Left cardiac atrium (tissue), 4 donors: ENCODE results near the gene TBCK. TPM values are rescaled to one million over a fixed set of nuclear protein-coding genes. Genes with fewer than 3 reads are reported as not detected.

Experiments
- ATAC-seq, 2 donors: fragments of 200-7000 bp; cut with Tn5 transposase; one replicate each; pipeline ENCODE4 v1.9.1; 2020; ENCODE audit warnings: mild to moderate bottlenecking in 2 of 2, moderate library complexity in 2 of 2
- DNase-seq: peaks from one replicate; pipeline ENCODE4 v3.0.0-alpha.2; 2020
- intact Hi-C, 2 donors: fragments of 100-400 bp; cut with DNase I; formaldehyde crosslinking; loops; one replicate each; pipeline versions ENCODE4 v1.14.1 to v1.15.1; 2022 to 2023
- total RNA-seq, 2 donors: library from RNA; stranded (reverse); fragmentation: NEBNext Ultra II Directional; extraction: Animal tissue kit (Norgen Biotek cat#: 25700); gene quantifications; one replicate each; pipeline ENCODE4 v1.2.1, GENCODE V29; 2021
- donor health status: DM: no; HTN: yes; CAD: no.
- donor health status: DM: no; HTN: yes; CAD: no; lungs with severe emphysema.
- donor health status: DM: yes; HTN: yes; CAD: no.
- donor health status: Dilated cardiomyopathy.

Gene TBCK
- total RNA-seq, 2 donors from 2014 or later, result 19.4 to 22.8 TPM

- DNase-seq (no peak), ATAC-seq (no peak)
- intact Hi-C loops, result no loop called here
Observed at GRCh38 chr4:106297245-106298035, 18.6 kb downstream of the TBCK start.

GRCh38 chr4:106294062-106294461 lies 21.9 kb downstream of the TBCK start:
- intact Hi-C loops, result no loop called here
- ATAC-seq (no peak), DNase-seq (no peak)

DNA sequence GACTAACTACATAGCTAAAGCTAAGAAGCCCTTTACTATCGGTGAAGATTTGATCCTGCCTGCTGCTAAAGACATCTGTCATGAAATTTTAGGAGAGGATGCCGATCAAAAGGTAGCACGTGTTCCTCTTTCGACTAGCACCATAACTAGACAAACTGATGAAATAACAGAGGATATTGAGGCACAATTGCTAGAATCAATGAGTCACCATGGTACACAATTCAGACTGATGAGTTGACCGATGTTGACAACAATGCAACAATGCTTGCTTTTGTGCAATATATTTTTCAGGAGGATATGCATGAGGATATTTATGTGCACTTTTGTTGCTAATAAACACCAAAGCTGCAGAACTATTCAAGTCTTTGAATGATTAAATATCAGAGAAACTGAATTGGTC lies 24.3 kb downstream of the TBCK start:
- DNase-seq, result no peak
- intact Hi-C loops, result no loop called here
- ATAC-seq, result no peak

DNA sequence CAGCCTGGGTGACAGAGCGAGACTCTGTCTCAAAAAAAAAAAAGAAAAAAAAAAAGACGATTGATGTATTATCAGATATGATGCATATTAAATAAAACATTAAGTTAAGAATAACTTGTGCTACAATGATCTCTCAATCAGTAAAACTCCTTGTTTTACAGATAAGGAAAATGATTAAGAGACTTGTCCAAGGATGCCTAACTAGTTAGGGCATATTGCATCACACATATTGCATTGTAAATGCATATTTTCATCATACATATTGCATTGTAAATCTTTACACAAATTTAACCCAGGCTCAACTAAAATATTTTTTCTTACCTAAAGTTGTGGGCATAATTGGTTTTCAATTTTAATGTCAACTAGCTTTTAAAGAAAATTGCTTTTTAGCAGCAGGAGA lies 26.3 kb downstream of the TBCK start:
- DNase-seq (no peak), ATAC-seq (no peak)
- intact Hi-C loops, result no loop called here

DNA sequence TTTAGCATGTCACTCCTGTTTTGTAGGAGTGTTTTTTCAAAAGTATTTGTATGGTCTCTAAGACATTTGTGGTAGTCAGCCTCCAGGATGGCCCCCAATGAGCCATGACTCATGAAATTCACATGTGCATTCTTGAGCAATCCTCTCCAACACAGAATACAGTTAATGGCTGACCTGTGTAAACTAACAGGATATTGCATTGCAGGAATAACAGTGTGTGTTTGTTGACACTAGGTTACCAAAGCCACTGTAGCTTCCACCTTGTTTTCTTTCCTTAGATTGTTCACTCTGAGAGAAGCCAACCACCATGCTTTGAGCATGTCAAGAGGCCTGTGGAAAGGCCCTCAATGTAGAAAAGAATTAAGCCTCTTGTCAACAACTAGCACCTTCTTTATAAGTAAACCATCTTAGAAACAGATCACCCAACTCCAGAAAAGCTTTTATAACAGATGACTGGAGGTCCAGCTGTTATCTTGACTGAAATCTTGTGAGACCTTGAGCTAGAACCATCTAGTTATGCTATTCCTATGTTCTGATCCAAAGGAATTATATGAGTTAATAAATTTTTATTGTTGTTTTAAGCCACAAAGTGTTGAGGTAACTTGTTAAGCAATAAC lies 28.5 kb downstream of the TBCK start:
- no peak for ATAC-seq
- no peak for DNase-seq
- intact Hi-C loops, result no loop called here

DNA sequence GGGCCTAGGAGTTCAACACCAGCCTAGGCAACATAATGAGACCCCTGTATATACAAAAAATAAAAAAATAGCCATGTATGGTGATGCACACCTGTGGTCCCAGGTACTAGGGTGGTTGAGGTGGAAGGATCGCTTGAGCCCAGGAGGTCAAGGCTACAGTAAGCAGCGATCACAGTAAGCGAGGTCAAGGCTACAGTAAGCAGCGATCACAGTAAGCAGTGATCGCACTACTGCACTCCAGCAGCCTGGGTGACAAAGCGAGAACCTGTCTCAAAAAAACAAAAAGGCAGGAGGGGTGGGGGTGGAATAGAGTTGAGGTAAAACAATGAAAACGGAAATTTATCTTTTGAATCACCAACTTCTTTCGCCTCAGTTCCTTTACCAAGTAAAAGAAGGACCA lies 29.4 kb downstream of the TBCK start:
- no peak for ATAC-seq
- intact Hi-C loops, result no loop called here
- DNase-seq, result no peak

DNA sequence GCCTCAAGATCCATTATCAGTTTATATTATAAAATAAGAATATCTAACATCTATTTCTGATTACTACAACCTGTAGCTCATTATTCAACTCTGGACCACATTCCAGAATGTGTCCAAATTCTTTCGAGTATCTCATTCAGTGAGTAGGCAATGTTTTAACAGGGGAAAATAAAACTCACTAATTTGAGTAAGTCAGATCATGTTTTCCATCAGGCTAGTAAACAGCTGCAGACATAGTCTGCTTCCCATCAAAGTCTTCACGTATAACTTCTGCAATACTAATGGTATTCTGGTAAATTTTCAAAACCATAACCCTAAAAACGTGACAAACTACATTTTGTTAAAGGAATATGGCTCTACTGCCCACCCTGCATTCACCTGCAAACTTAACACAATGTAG lies 31.8 kb downstream of the TBCK start:
- no peak for ATAC-seq
- intact Hi-C loops, result no loop called here
- no peak for DNase-seq

DNA sequence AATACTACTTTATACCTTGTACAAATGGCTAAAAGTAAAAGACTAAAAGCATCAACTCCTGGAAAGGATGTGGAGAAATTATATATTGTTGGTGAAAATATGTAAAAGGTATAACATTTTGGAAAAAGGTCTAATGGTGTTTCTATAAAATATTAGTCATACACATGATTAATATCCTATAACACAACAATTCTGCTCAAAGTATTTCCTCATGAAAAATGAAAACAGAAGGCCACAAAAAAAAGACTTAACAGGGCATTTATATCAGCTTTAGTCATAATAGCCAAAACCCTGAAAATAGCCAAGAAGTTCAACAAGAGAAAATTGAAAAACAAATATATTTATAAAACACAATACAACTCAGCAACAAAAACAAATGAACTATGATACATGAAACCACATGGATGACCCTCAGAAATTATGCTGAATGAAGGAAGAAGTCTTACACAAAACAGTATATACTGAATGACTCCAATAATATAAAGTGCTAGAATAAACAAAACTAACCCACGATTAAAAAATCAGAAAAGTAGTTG lies 38.8 kb downstream of the TBCK start:
- DNase-seq (no peak), ATAC-seq (no peak)
- intact Hi-C loops, result no loop called here

- DNase-seq (no peak), ATAC-seq (no peak)
- intact Hi-C loops, result no loop called here
Observed at GRCh38 chr4:106273831-106274230, 42.2 kb downstream of the TBCK start.

GRCh38 chr4:106270736-106271135 lies 45.3 kb downstream of the TBCK start:
- ATAC-seq (no peak), DNase-seq (no peak)
- intact Hi-C loops, result no loop called here

DNA sequence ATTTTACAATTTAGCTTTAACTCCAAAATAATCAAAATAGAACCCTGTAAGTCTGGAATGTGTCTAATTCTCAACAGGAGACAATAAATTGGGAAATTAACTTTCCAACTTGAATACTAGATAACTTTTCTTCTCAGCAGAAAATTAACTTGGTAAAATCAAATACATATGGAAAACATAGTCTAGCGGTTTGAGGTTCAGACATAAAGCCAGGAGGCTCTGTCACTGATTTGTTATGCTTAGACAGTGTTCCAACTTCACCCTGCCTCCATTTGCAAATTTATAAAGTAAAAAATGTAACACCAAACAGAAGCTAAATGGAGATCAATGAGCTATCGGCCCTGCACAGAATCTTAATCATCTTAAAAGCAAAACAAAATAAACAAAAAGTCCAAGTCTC lies 46.3 kb downstream of the TBCK start:
- ATAC-seq (no peak), DNase-seq (no peak)
- intact Hi-C loops, result loop anchor here in 1 of 2 donors (10.0 kb wide), 1 partner anchor 235 kb away; no protein-coding TSS in a partner anchor

DNA sequence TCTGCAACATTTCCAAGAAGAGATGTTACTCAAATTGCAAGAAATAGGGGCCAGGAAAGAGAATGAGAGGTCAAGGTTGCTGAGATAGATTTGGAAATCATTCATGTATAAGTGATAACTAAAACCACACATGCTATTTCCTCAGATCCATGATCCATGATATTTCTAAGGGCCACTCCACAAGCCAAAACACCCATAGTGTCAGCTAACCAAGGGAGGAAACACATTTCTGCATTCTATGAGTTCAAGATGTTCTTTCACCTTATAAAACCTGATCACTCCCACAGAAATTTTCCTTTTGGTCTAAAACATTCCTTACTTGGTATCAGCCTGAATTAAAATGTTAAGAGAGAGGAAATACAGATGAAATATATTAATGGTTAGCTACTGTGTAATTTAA lies 47.2 kb downstream of the TBCK start:
- ATAC-seq (no peak), DNase-seq (no peak)
- intact Hi-C loops, result loop anchor here in 1 of 2 donors (10.0 kb wide), 1 partner anchor 236 kb away; no protein-coding TSS in a partner anchor

DNA sequence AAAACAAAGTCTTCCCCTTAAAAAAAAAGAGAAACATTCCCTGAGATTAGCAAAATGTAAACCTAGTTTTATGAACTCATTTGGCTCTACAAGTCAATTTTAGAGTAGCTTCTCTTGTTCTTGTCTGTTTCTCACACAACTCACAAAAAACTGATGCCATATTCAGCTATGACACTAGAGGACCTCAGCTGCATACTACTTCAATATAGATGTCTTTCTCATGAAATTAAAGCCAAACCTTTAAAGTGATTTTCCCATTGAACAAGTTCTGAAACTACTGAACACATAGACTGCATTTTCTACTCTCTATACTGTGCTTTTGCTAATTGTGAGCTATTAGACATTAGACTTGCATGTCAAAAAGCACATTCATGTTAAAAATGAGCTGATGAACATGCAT lies 49.8 kb downstream of the TBCK start:
- ATAC-seq (no peak), DNase-seq (no peak)
- intact Hi-C loops, result loop anchor here in 1 of 2 donors (10.0 kb wide), 1 partner anchor 239 kb away; no protein-coding TSS in a partner anchor

- intact Hi-C loops, result loop anchor here in 1 of 2 donors (10.0 kb wide), 1 partner anchor 240 kb away; no protein-coding TSS in a partner anchor
- ATAC-seq, result peak in 1 of 2 donors; percentile 21
- DNase-seq, result no peak
Observed at GRCh38 chr4:106264331-106264728, 51.7 kb downstream of the TBCK start.

GRCh38 chr4:106263594-106264330 lies 52.2 kb downstream of the TBCK start:
- intact Hi-C loops, result loop anchor here in 1 of 2 donors (10.0 kb wide), 1 partner anchor 241 kb away; no protein-coding TSS in a partner anchor
- ATAC-seq, result no peak
- DNase-seq, result no peak

DNA sequence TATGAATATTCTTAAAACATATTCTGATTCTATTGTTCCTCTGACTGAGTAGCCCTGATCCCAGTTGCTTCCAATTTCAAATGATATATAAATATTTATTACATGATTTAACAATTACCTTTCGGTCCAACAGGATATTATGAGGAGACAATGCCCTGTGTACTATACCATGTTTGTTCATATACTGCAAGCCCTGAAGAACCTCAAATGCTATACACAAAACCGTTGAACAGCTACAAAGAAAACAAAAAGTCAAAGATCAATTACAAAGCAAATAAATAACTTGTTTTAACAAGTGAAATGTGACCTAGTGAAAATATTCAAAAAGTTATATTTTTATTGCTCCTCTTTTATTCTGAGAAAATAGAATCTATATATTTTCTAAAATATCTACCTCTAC lies 54.0 kb downstream of the TBCK start:
- ATAC-seq, result no peak
- DNase-seq, result no peak
- intact Hi-C loops, result loop anchor here in 1 of 2 donors (10.0 kb wide), 1 partner anchor 243 kb away; no protein-coding TSS in a partner anchor

- no peak for DNase-seq
- ATAC-seq, result no peak
- intact Hi-C loops, result no loop called here
Observed at GRCh38 chr4:106258145-106259045, 57.6 kb downstream of the TBCK start.

DNA sequence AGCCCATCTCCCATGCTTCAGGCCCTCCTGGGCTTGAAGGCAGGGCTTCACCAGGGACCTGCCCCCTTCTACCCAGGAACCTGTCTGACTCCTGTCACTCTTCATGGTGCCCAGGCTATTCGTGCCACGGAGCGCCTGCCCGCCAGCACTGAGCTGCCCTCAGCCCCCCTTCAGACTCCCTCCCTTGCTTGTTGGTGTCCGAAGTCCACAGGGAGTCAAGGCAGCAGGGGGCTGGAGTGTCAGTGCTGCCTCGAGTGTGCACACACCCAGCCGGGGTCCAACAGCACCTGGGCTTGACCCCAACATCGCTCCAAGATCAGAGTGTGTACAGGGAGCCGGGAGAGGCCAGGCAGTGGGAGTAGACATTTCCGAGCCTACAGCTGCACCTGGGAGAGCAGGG lies 59.8 kb downstream of the TBCK start:
- intact Hi-C loops, result no loop called here
- DNase-seq (no peak), ATAC-seq (no peak)

DNA sequence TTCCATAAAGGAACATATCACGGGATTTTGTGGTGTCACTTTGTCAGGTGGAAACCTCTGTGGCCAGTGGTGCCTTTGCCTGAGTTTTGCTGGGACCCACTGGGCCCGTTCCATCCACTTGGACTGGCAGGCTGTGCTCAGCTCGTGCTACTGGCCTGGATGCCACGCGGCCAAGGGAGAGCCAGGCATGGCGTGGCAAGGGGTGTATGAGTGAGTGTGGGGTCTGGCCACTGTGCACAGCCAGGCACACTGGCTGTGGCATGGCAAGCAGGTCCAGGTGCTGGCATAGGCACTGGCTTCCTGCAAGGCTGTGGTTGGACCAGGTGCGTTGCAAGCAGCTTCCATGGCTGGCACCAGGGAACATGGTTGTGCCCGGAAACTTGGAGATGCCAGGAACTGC lies 60.8 kb downstream of the TBCK start:
- ATAC-seq (no peak), DNase-seq (no peak)
- intact Hi-C loops, result no loop called here
